Measurements from ENCODE around the gene DCUN1D3. TPM values are rescaled to one million over a fixed set of nuclear protein-coding genes. Genes with fewer than 3 reads are reported as not detected.

The DCUN1D3 gene
- total RNA-seq, 2 experiments from 2014 or later, result 5.9 to 6.9 TPM

DNA sequence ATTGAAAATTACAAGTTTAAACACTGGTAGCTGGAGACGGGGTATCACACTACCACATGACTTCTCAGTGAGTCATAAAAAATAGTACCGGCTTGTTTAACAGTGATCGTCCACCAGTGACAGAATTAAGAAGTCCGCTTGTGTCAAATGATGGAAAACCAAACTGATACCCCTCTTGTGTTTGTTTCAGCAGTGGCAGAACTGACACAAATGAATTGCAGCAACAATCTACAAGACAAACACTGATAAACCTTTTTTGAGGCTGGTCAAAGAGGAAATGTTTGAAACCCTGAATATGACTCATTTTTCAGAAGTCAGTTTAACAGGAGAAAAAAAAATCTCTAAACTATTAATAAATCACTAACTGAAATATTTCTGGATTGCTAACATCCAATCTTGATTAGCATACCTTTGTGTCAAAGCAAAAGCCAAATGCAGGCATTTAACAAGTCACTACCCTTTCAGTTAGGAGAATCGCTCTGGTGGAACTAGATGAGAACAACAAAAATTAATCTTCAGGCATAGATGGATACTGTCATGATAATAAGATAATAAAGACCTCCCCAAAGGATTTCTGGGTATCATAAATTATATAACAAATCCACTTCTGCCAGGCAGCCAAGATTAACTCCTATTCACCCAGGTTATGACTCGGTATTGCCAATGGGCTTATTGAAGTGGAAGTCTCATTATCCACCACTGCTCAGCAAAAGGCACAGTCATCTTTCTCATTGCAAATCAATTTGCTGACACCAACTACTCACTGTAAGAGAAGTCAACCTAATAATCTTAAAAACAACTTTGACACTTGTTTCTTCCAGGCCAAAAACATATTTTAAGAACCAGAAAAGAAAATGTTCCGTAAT is 20.8 kb downstream of the DCUN1D3 start:
- POLR2A ChIA-PET, result no interaction called here
- Mint-ChIP-seq H3K27ac (peak overlapping the region; percentile 70), H3K27me3 (no peaks in the 10 kb centered on the region), H3K4me3 (peak overlapping the region; percentile 7), H3K9me3 (no peaks in the 10 kb centered on the region), H3K36me3 (ENCODE audit: low read depth) (peaks cover 23% of the 10 kb centered on the region), H3K4me1 (ENCODE audit: low read depth) (peaks cover 49% of the 10 kb centered on the region)
- TF ChIP-seq, protein P1, sequence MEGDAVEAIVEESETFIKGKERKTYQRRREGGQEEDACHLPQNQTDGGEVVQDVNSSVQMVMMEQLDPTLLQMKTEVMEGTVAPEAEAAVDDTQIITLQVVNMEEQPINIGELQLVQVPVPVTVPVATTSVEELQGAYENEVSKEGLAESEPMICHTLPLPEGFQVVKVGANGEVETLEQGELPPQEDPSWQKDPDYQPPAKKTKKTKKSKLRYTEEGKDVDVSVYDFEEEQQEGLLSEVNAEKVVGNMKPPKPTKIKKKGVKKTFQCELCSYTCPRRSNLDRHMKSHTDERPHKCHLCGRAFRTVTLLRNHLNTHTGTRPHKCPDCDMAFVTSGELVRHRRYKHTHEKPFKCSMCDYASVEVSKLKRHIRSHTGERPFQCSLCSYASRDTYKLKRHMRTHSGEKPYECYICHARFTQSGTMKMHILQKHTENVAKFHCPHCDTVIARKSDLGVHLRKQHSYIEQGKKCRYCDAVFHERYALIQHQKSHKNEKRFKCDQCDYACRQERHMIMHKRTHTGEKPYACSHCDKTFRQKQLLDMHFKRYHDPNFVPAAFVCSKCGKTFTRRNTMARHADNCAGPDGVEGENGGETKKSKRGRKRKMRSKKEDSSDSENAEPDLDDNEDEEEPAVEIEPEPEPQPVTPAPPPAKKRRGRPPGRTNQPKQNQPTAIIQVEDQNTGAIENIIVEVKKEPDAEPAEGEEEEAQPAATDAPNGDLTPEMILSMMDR (IDR thresholded peaks at IDR 0.05), result no peak
- CTCF ChIA-PET, result interaction anchor here (2.0 kb wide), 1 partner anchor 12 kb away, joined by 5 read pairs; no protein-coding TSS in a partner anchor
- no peak for DNase-seq
- ATAC-seq, result peak; percentile 9
- intact Hi-C loops (cut with micrococcal nuclease), result no loop called here

DNA sequence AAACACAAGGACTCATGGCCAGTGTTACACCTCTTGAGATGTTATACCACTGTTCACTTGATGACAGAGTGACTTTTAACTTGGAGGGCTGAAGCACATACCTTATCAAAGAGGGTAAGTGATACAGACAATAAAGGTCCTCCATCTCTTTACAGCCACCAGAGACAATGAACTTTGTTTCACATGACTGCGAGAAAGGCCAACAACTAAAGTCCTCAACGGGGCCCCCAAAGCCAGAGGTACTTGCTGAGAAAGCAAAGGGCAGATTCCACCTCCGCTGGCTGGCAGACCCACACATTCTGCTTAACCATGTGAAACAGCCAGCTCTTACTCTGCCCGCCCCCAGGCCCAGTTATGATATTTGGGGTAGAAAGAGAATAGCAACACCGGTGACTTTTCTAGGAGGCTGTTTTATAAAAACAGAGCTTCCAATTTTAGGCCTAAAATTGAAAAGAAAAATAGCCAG is 21.4 kb downstream of the DCUN1D3 start:
- Mint-ChIP-seq H3K27me3 (no peaks in the 10 kb centered on the region), H3K9me3 (no peaks in the 10 kb centered on the region), H3K27ac (peak overlapping the region; percentile 70), H3K4me1 (ENCODE audit: low read depth) (peaks cover 51% of the 10 kb centered on the region), H3K36me3 (ENCODE audit: low read depth) (peaks cover 18% of the 10 kb centered on the region), H3K4me3 (no peak overlapping the region)
- intact Hi-C loops (cut with micrococcal nuclease), result no loop called here
- POLR2A ChIA-PET, result no interaction called here
- TF ChIP-seq, protein P1 (IDR thresholded peaks at IDR 0.05), result no peak
- CTCF ChIA-PET, result interaction anchor here (1.0 to 2.0 kb wide), 4 partner anchors 11 to 72 kb away, joined by 3 to 5 read pairs (median 3); partner anchors contain the start of genes DCUN1D3, ERI2, LYRM1 and REXO5
- DNase-seq, result peak; percentile 33
- ATAC-seq, result no peak

- CTCF ChIA-PET, result interaction anchor here (0.9 to 3.1 kb wide), 11 partner anchors 8 to 43 kb away, joined by 3 to 21 read pairs (median 4); no protein-coding TSS in a partner anchor
- peaks cover 62% of the 10 kb centered on the region for H3K4me1 Mint-ChIP-seq (ENCODE audit: low read depth)
- no peak overlapping the region for H3K4me3 Mint-ChIP-seq
- ATAC-seq, result no peak
- H3K36me3 Mint-ChIP-seq (ENCODE audit: low read depth), result peaks cover 19% of the 10 kb centered on the region
- POLR2A ChIA-PET, result interaction anchor here (1.4 to 2.1 kb wide), 3 partner anchors 12 to 36 kb away, joined by 4 to 6 read pairs (median 5); partner anchors contain the start of genes DCUN1D3 and LYRM1
- peak overlapping the region; percentile 28 for H3K27ac Mint-ChIP-seq
- H3K27me3 Mint-ChIP-seq, result no peaks in the 10 kb centered on the region
- intact Hi-C loops (cut with micrococcal nuclease), result no loop called here
- H3K9me3 Mint-ChIP-seq, result no peaks in the 10 kb centered on the region
- TF ChIP-seq, protein P1 (IDR thresholded peaks at IDR 0.05), result no peak
- DNase-seq, result no peak
These were observed 24.9 kb downstream of the DCUN1D3 start for GRCh38 chr16:20875355-20875650.

GRCh38 chr16:20874088-20874581 is 26.0 kb downstream of the DCUN1D3 start:
- DNase-seq (no peak), ATAC-seq (peak; percentile 7)
- peaks cover 58% of the 10 kb centered on the region for H3K4me1 Mint-ChIP-seq (ENCODE audit: low read depth)
- intact Hi-C loops (cut with micrococcal nuclease), result no loop called here
- H3K27ac Mint-ChIP-seq, result peak overlapping the region; percentile 53
- H3K9me3 Mint-ChIP-seq, result no peaks in the 10 kb centered on the region
- CTCF ChIA-PET, result interaction anchor here (0.9 to 3.1 kb wide), 10 partner anchors 8 to 42 kb away, joined by 3 to 21 read pairs (median 4); no protein-coding TSS in a partner anchor
- TF ChIP-seq, protein P1 (IDR thresholded peaks at IDR 0.05), result no peak
- H3K4me3 Mint-ChIP-seq, result peak overlapping the region; percentile 38
- peaks cover 19% of the 10 kb centered on the region for H3K36me3 Mint-ChIP-seq (ENCODE audit: low read depth)
- POLR2A ChIA-PET, result interaction anchor here (1.1 to 2.1 kb wide), 4 partner anchors 14 to 37 kb away, joined by 3 to 6 read pairs (median 4); partner anchors contain the start of genes DCUN1D3 and LYRM1
- no peaks in the 10 kb centered on the region for H3K27me3 Mint-ChIP-seq
